NCI-H524 (cell line): ENCODE data around the gene CYP26A1.

Experiments
- DNase-seq, 2 experiments: peaks; one replicate each; lab custom pipeline; 2025; lab: John Stamatoyannopoulos, UW

CYP26A1 gene

DNA sequence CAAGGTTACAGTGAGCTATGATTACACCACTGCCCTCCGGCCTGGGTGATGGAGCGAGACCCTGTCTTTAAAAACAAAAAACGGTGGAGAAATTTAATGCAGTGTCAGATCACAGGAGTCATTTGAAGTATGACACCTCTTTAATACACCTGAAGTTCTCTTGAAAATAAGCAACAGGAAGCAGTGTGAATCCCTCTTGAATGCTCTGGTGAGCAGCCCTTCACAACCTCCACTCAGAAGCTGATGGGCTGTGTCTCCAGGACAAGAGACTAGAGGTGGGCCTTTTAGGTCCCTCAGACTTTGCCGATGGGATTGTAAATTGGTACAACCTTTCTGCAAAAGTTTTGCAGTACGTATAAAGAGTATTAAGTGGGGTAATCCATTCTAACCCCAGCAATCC is 50.1 kb downstream of the CYP26A1 start:
- no peak for DNase-seq

DNA sequence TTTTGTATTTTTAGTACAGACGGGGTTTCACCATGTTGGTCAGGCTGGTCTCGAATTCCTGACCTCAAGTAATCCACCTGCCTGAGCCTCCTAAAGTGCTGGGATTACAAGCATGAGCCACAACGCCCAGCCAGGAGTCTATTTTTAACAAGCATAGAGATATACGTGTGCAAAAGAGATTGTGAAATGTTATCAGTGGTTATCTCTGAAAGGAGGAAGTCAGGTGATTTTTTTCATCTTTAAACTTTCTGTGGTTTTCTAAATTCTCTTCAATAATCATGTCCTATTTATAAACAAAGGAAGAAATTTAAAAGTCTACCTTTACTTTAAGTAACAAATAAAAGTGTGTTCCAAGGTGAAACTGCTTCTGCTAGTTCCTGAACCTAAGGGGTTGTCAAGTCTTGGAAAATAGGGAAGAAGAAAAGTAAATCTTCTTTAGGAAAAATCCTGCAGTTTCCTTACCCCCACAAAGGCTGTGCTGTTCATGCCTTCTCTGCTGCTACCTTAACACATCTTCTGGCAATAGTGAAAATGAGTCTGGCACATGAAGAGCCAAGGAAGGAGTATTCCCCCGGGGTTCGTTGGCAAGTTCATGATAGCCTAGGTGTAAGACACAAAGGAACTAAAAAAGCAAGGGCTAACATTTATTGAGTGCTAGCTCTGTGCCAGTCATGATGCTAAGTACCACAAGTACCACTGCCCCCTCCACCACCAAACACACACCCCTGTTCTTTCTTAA is 51.1 kb downstream of the CYP26A1 start:
- DNase-seq = no peak

DNA sequence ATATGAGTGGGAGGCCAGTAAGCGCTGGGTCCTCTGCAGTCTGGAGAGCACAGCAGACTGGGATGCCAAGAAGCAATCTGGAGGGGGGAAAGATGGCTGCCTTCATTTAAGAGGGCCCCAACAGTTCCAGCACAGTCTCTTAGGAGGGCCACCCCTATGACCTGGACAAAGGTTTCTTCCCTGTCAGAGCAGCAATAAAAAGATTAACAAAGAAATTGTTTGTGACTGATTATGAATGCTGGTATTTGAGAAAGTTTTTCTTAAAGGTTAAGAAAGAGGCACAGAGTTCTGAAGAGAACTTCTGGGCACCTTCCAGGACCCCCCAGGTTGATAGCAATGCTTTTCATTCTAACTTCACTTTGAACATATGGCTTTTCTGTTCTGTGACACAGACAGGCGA is 52.3 kb downstream of the CYP26A1 start:
- DNase-seq = no peak

DNA sequence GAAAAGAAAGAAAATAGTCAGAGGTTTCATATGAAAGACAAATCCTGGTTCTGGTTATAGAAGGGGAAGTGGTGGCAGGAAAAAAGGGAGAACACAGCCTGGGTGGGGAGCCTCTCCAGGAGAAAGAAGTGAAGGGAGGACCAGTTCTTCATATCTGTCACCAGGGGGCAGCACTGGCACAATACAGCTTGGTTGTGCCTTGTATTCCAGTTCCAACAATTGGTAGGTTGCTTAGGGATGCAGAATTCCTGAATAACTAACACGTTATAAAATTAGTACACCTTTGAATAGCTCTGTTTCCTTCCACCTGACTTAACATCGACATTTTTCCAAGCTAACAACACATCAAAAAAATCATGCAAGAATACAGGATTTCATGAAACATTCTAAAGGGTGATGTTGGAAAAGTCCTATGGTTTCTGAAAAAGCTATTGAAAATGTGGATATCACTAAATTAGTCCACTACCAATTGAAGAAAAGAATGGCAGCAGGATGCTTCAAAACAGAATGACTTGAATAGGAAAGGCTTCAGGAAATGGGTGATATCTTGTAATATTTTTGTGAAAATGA is 52.9 kb downstream of the CYP26A1 start:
- no peak for DNase-seq
